Measurements from ENCODE around the gene RPAP3. TPM values are rescaled to one million over a fixed set of nuclear protein-coding genes. Genes with fewer than 3 reads are reported as not detected.

The RPAP3 gene
- total RNA-seq, 1 donor from 2014 or later, result 39.9 TPM

- no peaks in the 10 kb centered on the region for H3K9me3 Mint-ChIP-seq
- H3K4me1 Mint-ChIP-seq (ENCODE audit: unreplicated experiment), result peaks cover 18% of the 10 kb centered on the region
- H3K4me3 Mint-ChIP-seq, result no peak overlapping the region
- peak overlapping the region; percentile 83 for H3K27ac Mint-ChIP-seq
- peaks cover 2% of the 10 kb centered on the region for H3K27me3 Mint-ChIP-seq
- no peak for TF ChIP-seq CTCF (conservative IDR thresholded peaks at IDR 0.05)
- H3K36me3 Mint-ChIP-seq, result peaks cover 4% of the 10 kb centered on the region
- no peak for DNase-seq (ENCODE audit: extremely low spot score, unreplicated experiment)
Observed at GRCh38 chr12:47717046-47717442, 11.2 kb upstream of the RPAP3 start.

GRCh38 chr12:47715877-47716548 lies 10.2 kb upstream of the RPAP3 start:
- Mint-ChIP-seq H3K27ac (no peak overlapping the region), H3K36me3 (peaks cover 4% of the 10 kb centered on the region), H3K27me3 (peaks cover 2% of the 10 kb centered on the region), H3K4me3 (no peak overlapping the region), H3K9me3 (no peaks in the 10 kb centered on the region), H3K4me1 (ENCODE audit: unreplicated experiment) (peaks cover 18% of the 10 kb centered on the region)
- DNase-seq (ENCODE audit: extremely low spot score, unreplicated experiment), result no peak
- TF ChIP-seq CTCF (conservative IDR thresholded peaks at IDR 0.05), result no peak

GRCh38 chr12:47715393-47715876 lies 9.6 kb upstream of the RPAP3 start:
- Mint-ChIP-seq H3K27me3 (peaks cover 2% of the 10 kb centered on the region), H3K27ac (peak overlapping the region; percentile 44), H3K4me1 (ENCODE audit: unreplicated experiment) (peaks cover 18% of the 10 kb centered on the region), H3K9me3 (no peaks in the 10 kb centered on the region), H3K4me3 (no peak overlapping the region), H3K36me3 (peaks cover 4% of the 10 kb centered on the region)
- DNase-seq (ENCODE audit: extremely low spot score, unreplicated experiment), result no peak
- TF ChIP-seq CTCF (conservative IDR thresholded peaks at IDR 0.05), result peak; percentile 91

GRCh38 chr12:47714826-47715386 lies 9.1 kb upstream of the RPAP3 start:
- Mint-ChIP-seq H3K4me1 (ENCODE audit: unreplicated experiment) (peaks cover 18% of the 10 kb centered on the region), H3K27me3 (peaks cover 2% of the 10 kb centered on the region), H3K36me3 (peaks cover 2% of the 10 kb centered on the region), H3K9me3 (no peaks in the 10 kb centered on the region), H3K4me3 (no peak overlapping the region), H3K27ac (peak overlapping the region; percentile 44)
- no peak for DNase-seq (ENCODE audit: extremely low spot score, unreplicated experiment)
- TF ChIP-seq CTCF (conservative IDR thresholded peaks at IDR 0.05), result no peak

- Mint-ChIP-seq H3K4me3 (no peak overlapping the region), H3K4me1 (ENCODE audit: unreplicated experiment) (peaks cover 11% of the 10 kb centered on the region), H3K27ac (no peak overlapping the region), H3K27me3 (peaks cover 2% of the 10 kb centered on the region), H3K36me3 (no peaks in the 10 kb centered on the region), H3K9me3 (no peaks in the 10 kb centered on the region)
- TF ChIP-seq CTCF (conservative IDR thresholded peaks at IDR 0.05), result no peak
- DNase-seq (ENCODE audit: extremely low spot score, unreplicated experiment), result no peak
Observed at GRCh38 chr12:47712171-47712570, 6.3 kb upstream of the RPAP3 start.
